Astrocyte of the spinal cord (primary cell): Measurements from ENCODE around the gene KRTAP22-1.

Experiments
- DNase-seq: peaks from one replicate; pipeline ENCODE4 v3.0.0; 2011; ENCODE audit warnings: low read depth, low spot score
- H3K4me3 ChIP-seq: 2 replicates; pipeline ENCODE4 v1.5.1; 2011; ENCODE audit warnings: low read depth, mild to moderate bottlenecking, low read length, moderate library complexity
- in situ Hi-C: cut with HindIII; loops from 2 replicates; pipeline ENCODE4 v1.10.0; 2017; ENCODE audit warnings: low sequenced_read_pairs
- TF ChIP-seq, protein P1 (sequence below): IDR thresholded peaks from 2 replicates; pipeline ENCODE4 v1.5.1; 2012; ENCODE audit warnings: low read depth, mild to moderate bottlenecking, low read length, inconsistent platforms

Gene KRTAP22-1

GRCh38 chr21:30600787-30601186 is at the start of gene KRTAP22-1:
KRTAP22-1 (plus strand) TSS chr21:30601087.
- in situ Hi-C loops = no loop called here
- DNase-seq = no peak
- TF ChIP-seq, protein P1, sequence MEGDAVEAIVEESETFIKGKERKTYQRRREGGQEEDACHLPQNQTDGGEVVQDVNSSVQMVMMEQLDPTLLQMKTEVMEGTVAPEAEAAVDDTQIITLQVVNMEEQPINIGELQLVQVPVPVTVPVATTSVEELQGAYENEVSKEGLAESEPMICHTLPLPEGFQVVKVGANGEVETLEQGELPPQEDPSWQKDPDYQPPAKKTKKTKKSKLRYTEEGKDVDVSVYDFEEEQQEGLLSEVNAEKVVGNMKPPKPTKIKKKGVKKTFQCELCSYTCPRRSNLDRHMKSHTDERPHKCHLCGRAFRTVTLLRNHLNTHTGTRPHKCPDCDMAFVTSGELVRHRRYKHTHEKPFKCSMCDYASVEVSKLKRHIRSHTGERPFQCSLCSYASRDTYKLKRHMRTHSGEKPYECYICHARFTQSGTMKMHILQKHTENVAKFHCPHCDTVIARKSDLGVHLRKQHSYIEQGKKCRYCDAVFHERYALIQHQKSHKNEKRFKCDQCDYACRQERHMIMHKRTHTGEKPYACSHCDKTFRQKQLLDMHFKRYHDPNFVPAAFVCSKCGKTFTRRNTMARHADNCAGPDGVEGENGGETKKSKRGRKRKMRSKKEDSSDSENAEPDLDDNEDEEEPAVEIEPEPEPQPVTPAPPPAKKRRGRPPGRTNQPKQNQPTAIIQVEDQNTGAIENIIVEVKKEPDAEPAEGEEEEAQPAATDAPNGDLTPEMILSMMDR = no peak
- H3K4me3 ChIP-seq = no peak within 1 kb of the TSS

DNA sequence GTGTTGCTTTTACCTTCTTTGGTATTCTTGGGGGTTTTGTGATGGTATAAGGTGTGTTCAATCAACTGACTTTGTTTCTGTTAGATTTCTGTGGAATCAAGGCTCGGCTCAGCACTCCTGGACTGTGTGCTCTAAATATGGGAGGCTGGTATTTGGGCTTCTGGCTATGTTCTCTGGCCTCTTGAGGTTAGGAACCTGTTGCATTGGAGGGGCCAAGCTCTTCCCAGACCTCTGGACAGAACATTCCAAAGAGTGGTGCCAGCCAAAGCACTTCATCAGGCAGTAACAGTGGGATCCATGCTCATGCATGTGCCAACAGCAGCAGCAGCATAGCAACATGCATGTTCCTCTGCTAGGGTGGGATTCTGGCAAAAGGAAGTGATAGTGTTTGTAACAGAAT is 48.1 kb upstream of the KRTAP22-1 start:
- DNase-seq = no peak
- no peak overlapping the region for H3K4me3 ChIP-seq
- in situ Hi-C loops = no loop called here
- TF ChIP-seq, protein P1 = no peak

DNA sequence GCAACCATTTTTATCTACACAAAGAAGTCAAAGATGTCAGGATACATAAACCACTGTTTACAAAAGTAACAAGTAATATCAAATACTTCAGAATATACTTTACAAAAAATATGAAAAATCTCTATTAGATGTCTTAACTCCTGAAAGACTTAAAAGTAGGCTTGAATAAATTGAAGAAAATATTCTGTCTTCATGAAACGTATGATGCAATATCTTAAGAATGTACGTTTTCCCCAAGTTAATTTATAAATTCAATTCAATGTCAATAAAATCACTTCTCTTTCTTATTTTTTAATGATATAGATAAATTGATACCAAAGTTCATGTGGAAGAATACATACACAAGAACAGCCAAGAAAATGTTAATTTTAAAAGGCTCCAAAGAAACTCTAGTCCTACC is 45.8 kb upstream of the KRTAP22-1 start:
- in situ Hi-C loops = no loop called here
- TF ChIP-seq, protein P1 = no peak
- no peak overlapping the region for H3K4me3 ChIP-seq
- DNase-seq = no peak

GRCh38 chr21:30561264-30561895 is 39.5 kb upstream of the KRTAP22-1 start, which contains the start of gene KRTAP19-7:
KRTAP19-7 (minus strand) TSS chr21:30561314; CDS start chr21:30561289, 25 bp downstream.
- DNase-seq = no peak
- no peak within 1 kb of the TSS for H3K4me3 ChIP-seq
- TF ChIP-seq, protein P1 = no peak
- in situ Hi-C loops = no loop called here

- TF ChIP-seq, protein P1 = no peak
- no peak for DNase-seq
- no peak overlapping the region for H3K4me3 ChIP-seq
- in situ Hi-C loops = no loop called here
These were observed 38.9 kb upstream of the KRTAP22-1 start for GRCh38 chr21:30561957-30562356.

GRCh38 chr21:30563072-30563471 is 37.8 kb upstream of the KRTAP22-1 start:
- no peak for DNase-seq
- H3K4me3 ChIP-seq = no peak overlapping the region
- in situ Hi-C loops = no loop called here
- TF ChIP-seq, protein P1 = no peak
